ENCODE measurements around the gene TBC1D8B. TPM values are rescaled to one million over a fixed set of nuclear protein-coding genes. Genes with fewer than 3 reads are reported as not detected.

Gene TBC1D8B
- total RNA-seq, 1 experiment from 2014 or later = 14.9 TPM

DNA sequence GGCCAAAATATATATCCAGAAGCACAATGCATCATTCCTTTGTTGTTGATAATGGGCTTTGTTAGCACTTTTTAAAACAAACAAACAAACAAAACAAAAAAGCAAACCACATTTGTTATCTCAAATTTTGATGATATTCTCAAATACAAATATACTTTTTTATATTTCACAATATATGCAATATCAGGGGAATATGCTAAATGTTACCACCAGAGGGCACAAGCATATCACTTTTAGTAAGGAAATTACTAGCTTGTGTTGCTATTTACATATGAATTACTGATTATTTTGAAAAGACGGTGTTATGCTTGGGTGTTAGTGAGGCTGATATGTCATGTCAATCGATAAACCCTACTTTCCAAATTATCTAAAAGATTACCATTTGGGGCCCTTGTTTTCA is 71.6 kb downstream of the TBC1D8B start:
- CTCF ChIA-PET = interaction anchor here (0.9 to 1.0 kb wide), 4 partner anchors 11 to 459 kb away, joined by 3 to 8 read pairs (median 4); no protein-coding TSS in a partner anchor
- intact Hi-C loops (cut with micrococcal nuclease; ENCODE audit: unreplicated experiment) = loop anchor here (5.0 kb wide), 1 partner anchor 392 kb away; no protein-coding TSS in a partner anchor
- BruUV-seq (replicated peaks) = no TSS peak
- Mint-ChIP-seq H3K9me3 (ENCODE audit: low read depth, unreplicated experiment) (no peaks in the 10 kb centered on the region), H3K27ac (ENCODE audit: unreplicated experiment) (no peak overlapping the region), H3K36me3 (ENCODE audit: insufficient read depth, unreplicated experiment) (no peaks in the 10 kb centered on the region), H3K4me3 (ENCODE audit: low read depth, unreplicated experiment) (no peak overlapping the region), H3K4me1 (ENCODE audit: low read depth, unreplicated experiment) (no peaks in the 10 kb centered on the region), H3K27me3 (ENCODE audit: unreplicated experiment) (no peaks in the 10 kb centered on the region)
- TF ChIP-seq CTCF (IDR thresholded peaks at IDR 0.05; ENCODE audit: unreplicated experiment) = peak; percentile 36
- DNase-seq = peak; percentile 9

GRCh38 chrX:106875151-106875550 is 72.7 kb downstream of the TBC1D8B start:
- Mint-ChIP-seq H3K4me3 (ENCODE audit: low read depth, unreplicated experiment) (no peak overlapping the region), H3K27me3 (ENCODE audit: unreplicated experiment) (no peaks in the 10 kb centered on the region), H3K9me3 (ENCODE audit: low read depth, unreplicated experiment) (no peaks in the 10 kb centered on the region), H3K27ac (ENCODE audit: unreplicated experiment) (no peak overlapping the region), H3K36me3 (ENCODE audit: insufficient read depth, unreplicated experiment) (no peaks in the 10 kb centered on the region), H3K4me1 (ENCODE audit: low read depth, unreplicated experiment) (no peaks in the 10 kb centered on the region)
- CTCF ChIA-PET = interaction anchor here (0.8 kb wide), 1 partner anchor 19 kb away, joined by 4 read pairs; no protein-coding TSS in a partner anchor
- intact Hi-C loops (cut with micrococcal nuclease; ENCODE audit: unreplicated experiment) = no loop called here
- no peak for DNase-seq
- no peak for TF ChIP-seq CTCF (IDR thresholded peaks at IDR 0.05; ENCODE audit: unreplicated experiment)
- no TSS peak for BruUV-seq (replicated peaks)

DNA sequence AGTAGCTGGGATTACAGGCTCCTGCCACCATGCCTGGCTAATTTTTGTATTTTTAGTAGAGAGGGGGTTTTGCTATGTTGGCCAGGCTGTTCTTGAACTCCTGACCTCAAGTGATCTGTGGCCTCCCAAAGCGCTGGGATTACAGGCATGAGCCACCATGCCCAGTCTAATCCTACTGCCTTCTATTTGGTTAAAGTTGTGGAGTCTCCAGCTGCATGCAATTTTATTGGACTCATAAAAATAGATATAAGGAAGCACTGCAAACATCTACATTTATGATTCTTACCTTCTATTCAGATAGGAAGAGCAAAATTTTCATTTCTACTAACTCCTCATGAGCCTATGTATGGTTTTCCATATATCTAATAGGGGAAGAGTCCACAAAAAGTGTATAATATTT is 87.0 kb downstream of the TBC1D8B start:
- CTCF ChIA-PET = no interaction called here
- Mint-ChIP-seq H3K27me3 (ENCODE audit: unreplicated experiment) (no peaks in the 10 kb centered on the region), H3K27ac (ENCODE audit: unreplicated experiment) (no peak overlapping the region), H3K9me3 (ENCODE audit: low read depth, unreplicated experiment) (no peaks in the 10 kb centered on the region), H3K4me1 (ENCODE audit: low read depth, unreplicated experiment) (peaks cover 9% of the 10 kb centered on the region), H3K4me3 (ENCODE audit: low read depth, unreplicated experiment) (no peak overlapping the region), H3K36me3 (ENCODE audit: insufficient read depth, unreplicated experiment) (no peaks in the 10 kb centered on the region)
- no peak for DNase-seq
- intact Hi-C loops (cut with micrococcal nuclease; ENCODE audit: unreplicated experiment) = no loop called here
- TF ChIP-seq CTCF (IDR thresholded peaks at IDR 0.05; ENCODE audit: unreplicated experiment) = no peak
- BruUV-seq (replicated peaks) = no TSS peak

DNA sequence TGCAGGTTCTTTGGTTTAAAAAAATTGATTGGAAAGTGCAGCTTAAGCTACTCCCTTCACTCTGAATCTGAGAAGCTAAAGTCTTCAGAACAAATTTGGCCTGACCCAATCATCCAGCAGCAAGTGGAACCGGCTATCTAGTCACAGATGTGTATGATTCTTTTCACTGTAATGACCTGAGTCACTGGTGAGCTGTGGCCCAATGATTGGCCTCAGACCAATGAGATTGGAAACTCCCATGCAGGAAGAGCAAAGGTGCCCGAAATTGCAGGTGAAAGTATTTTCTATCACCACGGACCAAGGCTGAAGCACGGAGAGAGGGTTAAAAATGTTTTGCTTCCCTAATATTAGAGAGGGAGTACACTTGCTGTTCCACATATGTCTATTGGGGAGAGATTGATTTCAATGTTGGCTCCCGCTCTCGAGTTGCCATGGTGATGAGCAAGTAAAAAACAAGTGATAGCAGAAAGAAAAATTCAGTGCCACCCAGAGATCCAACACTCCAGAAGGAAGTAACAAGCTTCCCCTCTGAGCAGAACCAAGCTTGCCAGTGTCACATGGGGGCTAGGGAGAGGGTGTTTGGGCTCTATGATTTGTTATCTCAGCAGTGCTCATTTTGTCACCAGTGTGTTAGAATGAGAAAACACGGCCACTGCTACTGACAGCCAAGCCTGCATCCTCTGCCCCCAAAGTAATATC is 89.4 kb downstream of the TBC1D8B start:
- Mint-ChIP-seq H3K27me3 (ENCODE audit: unreplicated experiment) (no peaks in the 10 kb centered on the region), H3K4me3 (ENCODE audit: low read depth, unreplicated experiment) (no peak overlapping the region), H3K4me1 (ENCODE audit: low read depth, unreplicated experiment) (peaks cover 31% of the 10 kb centered on the region), H3K27ac (ENCODE audit: unreplicated experiment) (no peak overlapping the region), H3K9me3 (ENCODE audit: low read depth, unreplicated experiment) (no peaks in the 10 kb centered on the region), H3K36me3 (ENCODE audit: insufficient read depth, unreplicated experiment) (peaks cover 4% of the 10 kb centered on the region)
- no peak for TF ChIP-seq CTCF (IDR thresholded peaks at IDR 0.05; ENCODE audit: unreplicated experiment)
- no TSS peak for BruUV-seq (replicated peaks)
- CTCF ChIA-PET = interaction anchor here (1.5 kb wide), 1 partner anchor 8 kb away, joined by 3 read pairs; no protein-coding TSS in a partner anchor
- intact Hi-C loops (cut with micrococcal nuclease; ENCODE audit: unreplicated experiment) = loop anchor here (10.0 kb wide), 1 partner anchor 553 kb away; the partner anchor contains the start of gene FRMPD3
- no peak for DNase-seq

Data from Calu3 (cell line).